HCT116 (cell line): ENCODE data around the gene ARID5B.

Source experiments
- CBX3 ChIP-seq: IDR thresholded peaks from 2 replicates; pipeline ENCODE4 v1.6.1; 2012; ENCODE audit warnings: low read depth
- CTCF ChIP-seq, 3 experiments: fragments of 200-600 bp in 1 of 3; sonication (generic) in 1 of 3; IDR thresholded peaks in 2 of 3; conservative IDR thresholded peaks in 1 of 3; 2 replicates each; pipeline ENCODE4 v1.5.1; 2012 to 2017; ENCODE audit warnings: low read depth in 2 of 3, low read length in 2 of 3, antibody characterized with exemption in 1 of 3, borderline replicate concordance in 1 of 3, control low read depth in 1 of 3, mild to moderate bottlenecking in 1 of 3, mixed read lengths in 1 of 3, mixed run types in 1 of 3, moderate library complexity in 1 of 3; ENCODE audit not compliant: insufficient read depth in 1 of 3
- EZH2 ChIP-seq: fragments of 200-600 bp; sonication (generic); IDR thresholded peaks from 2 replicates; pipeline ENCODE4 v1.6.1; 2017; ENCODE audit warnings: antibody characterized with exemption, mixed run types
- JUND ChIP-seq: IDR thresholded peaks from 2 replicates; pipeline ENCODE4 v1.6.1; 2012
- POLR2A ChIP-seq: IDR thresholded peaks from 2 replicates; pipeline ENCODE4 v1.7.0; 2011; ENCODE audit warnings: borderline replicate concordance; ENCODE audit not compliant: insufficient read depth, insufficient read length; ENCODE audit errors: extremely low read depth
- POLR2AphosphoS5 ChIP-seq: IDR thresholded peaks from 2 replicates; pipeline ENCODE4 v1.6.1; 2011; ENCODE audit warnings: mild to moderate bottlenecking, low read depth, low read length, moderate library complexity
- RAD21 ChIP-seq: IDR thresholded peaks from 2 replicates; pipeline ENCODE4 v1.6.1; 2012; ENCODE audit warnings: low read depth, mild to moderate bottlenecking
- SP1 ChIP-seq: IDR thresholded peaks from 2 replicates; pipeline ENCODE4 v1.6.1; 2012; ENCODE audit warnings: low read depth
- SRF ChIP-seq: IDR thresholded peaks from 2 replicates; pipeline ENCODE4 v1.6.1; 2012; ENCODE audit warnings: low read depth
- TCF7L2 ChIP-seq: IDR thresholded peaks from 2 replicates; pipeline ENCODE4 v1.7.0; 2011; ENCODE audit warnings: borderline replicate concordance, inconsistent platforms; ENCODE audit not compliant: insufficient read depth, insufficient read length; ENCODE audit errors: extremely low read depth
- TF ChIP-seq, protein P1 (sequence below): IDR thresholded peaks from 2 replicates; pipeline ENCODE4 v1.6.1; 2012; ENCODE audit warnings: low read depth

DNA sequence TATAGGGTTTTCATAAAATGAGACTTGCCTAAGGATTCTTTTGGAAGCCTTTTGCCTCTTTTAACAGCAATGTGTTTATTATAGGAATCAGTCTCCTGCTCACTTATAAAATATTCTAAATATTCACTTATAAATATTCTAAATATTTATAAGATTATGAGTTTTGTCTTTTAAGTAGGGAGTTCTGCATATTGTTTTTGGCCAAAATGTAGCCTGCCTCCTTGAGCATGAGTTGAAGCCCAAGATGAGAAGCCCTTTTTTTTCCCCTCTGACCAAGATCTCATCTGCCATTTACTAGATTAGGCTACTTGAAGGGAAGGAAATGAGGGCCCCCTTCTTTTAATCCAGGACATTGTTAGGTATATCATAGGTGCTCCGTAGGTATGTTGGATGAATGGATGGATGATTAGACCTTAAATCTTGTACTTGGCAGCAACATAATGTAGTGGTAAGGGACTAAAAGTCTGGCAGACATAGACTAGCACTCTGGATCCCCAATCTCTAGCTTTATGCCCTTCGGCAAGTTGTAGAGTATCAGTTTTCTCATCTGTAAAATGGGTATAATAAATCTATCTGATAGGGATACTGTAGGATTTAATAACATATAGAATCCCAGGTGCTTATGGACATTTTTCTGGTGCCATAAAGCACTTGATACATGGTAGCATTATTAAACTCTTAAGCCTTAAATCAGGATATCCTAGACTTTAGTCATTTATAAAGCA is 59.1 kb downstream of the ARID5B start:
- TF ChIP-seq CTCF (IDR thresholded peaks at IDR 0.05 in 2 of 3, conservative IDR thresholded peaks at IDR 0.05 in 1 of 3; ENCODE audit: borderline replicate concordance in 1 of 3, insufficient read depth in 1 of 3, low read depth in 2 of 3, low read length in 2 of 3) (no peak), EZH2 (no peak), POLR2A (no peak), CBX3 (no peak), POLR2AphosphoS5 (no peak), JUND (no peak), RAD21 (no peak), SRF (no peak), SP1 (no peak), TCF7L2 (no peak)
- TF ChIP-seq, protein P1, sequence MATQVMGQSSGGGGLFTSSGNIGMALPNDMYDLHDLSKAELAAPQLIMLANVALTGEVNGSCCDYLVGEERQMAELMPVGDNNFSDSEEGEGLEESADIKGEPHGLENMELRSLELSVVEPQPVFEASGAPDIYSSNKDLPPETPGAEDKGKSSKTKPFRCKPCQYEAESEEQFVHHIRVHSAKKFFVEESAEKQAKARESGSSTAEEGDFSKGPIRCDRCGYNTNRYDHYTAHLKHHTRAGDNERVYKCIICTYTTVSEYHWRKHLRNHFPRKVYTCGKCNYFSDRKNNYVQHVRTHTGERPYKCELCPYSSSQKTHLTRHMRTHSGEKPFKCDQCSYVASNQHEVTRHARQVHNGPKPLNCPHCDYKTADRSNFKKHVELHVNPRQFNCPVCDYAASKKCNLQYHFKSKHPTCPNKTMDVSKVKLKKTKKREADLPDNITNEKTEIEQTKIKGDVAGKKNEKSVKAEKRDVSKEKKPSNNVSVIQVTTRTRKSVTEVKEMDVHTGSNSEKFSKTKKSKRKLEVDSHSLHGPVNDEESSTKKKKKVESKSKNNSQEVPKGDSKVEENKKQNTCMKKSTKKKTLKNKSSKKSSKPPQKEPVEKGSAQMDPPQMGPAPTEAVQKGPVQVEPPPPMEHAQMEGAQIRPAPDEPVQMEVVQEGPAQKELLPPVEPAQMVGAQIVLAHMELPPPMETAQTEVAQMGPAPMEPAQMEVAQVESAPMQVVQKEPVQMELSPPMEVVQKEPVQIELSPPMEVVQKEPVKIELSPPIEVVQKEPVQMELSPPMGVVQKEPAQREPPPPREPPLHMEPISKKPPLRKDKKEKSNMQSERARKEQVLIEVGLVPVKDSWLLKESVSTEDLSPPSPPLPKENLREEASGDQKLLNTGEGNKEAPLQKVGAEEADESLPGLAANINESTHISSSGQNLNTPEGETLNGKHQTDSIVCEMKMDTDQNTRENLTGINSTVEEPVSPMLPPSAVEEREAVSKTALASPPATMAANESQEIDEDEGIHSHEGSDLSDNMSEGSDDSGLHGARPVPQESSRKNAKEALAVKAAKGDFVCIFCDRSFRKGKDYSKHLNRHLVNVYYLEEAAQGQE = no peak
